Prostate gland (tissue), 2 donors: ENCODE results near the gene GPS1.

Source experiments
- POLR2A ChIP-seq: fragments of 450-650 bp; IDR thresholded peaks from one replicate; pipeline ENCODE4 v1.6.1; 2016; ENCODE audit warnings: antibody characterized with exemption, mild to moderate bottlenecking
- TF ChIP-seq, protein P1 (sequence below), 4 experiments: fragments of 200-600 bp in 2 of 4; fragments of 450-650 bp in 2 of 4; sonication (generic) in 2 of 4; IDR thresholded peaks; 1 replicate in 3 of 4; 2 replicates in 1 of 4; pipeline ENCODE4 v1.5.1; 2016 to 2019; ENCODE audit warnings: antibody characterized with exemption in 4 of 4, mild to moderate bottlenecking in 2 of 4, moderate library complexity in 2 of 4

DNA sequence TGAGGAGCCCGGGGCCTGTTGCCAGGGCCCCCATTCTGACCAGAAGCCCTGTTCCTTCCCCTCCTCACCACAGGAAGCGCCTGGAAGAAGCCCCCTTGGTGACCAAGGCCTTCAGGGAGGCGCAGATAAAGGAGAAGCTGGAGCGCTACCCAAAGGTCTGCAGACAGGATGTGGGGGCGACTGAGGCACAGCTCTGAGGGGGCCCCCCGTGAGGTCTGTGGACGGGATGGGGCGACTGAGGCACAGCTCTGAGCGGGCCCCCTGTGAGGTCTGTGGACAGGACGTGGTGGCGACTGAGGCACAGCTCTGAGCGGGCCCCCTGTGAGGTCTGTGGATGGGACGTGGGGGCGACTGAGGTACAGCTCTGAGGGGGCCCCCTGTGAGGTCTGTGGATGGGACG is 42.3 kb upstream of the GPS1 start:
- TF ChIP-seq, protein P1, sequence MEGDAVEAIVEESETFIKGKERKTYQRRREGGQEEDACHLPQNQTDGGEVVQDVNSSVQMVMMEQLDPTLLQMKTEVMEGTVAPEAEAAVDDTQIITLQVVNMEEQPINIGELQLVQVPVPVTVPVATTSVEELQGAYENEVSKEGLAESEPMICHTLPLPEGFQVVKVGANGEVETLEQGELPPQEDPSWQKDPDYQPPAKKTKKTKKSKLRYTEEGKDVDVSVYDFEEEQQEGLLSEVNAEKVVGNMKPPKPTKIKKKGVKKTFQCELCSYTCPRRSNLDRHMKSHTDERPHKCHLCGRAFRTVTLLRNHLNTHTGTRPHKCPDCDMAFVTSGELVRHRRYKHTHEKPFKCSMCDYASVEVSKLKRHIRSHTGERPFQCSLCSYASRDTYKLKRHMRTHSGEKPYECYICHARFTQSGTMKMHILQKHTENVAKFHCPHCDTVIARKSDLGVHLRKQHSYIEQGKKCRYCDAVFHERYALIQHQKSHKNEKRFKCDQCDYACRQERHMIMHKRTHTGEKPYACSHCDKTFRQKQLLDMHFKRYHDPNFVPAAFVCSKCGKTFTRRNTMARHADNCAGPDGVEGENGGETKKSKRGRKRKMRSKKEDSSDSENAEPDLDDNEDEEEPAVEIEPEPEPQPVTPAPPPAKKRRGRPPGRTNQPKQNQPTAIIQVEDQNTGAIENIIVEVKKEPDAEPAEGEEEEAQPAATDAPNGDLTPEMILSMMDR (IDR thresholded peaks at IDR 0.05), result no peak
- no peak for TF ChIP-seq POLR2A
